Suprapubic skin (tissue), 3 donors: ENCODE measurements around the gene HPS6.

Experiments used
- POLR2A ChIP-seq, 2 donors: fragments of 450-650 bp; IDR thresholded peaks; one replicate each; pipeline ENCODE4 v1.6.1; 2017; ENCODE audit warnings: antibody characterized with exemption in 2 of 2, mild to moderate bottlenecking in 2 of 2, moderate library complexity in 2 of 2
- TF ChIP-seq, protein P1 (sequence below), 2 donors: fragments of 200-600 bp in 1 of 2; fragments of 450-650 bp in 1 of 2; sonication (generic) in 1 of 2; IDR thresholded peaks; one replicate each; pipeline ENCODE4 v1.5.1; 2016 to 2019; ENCODE audit warnings: antibody characterized with exemption in 2 of 2, mild to moderate bottlenecking in 1 of 2, moderate library complexity in 1 of 2

DNA sequence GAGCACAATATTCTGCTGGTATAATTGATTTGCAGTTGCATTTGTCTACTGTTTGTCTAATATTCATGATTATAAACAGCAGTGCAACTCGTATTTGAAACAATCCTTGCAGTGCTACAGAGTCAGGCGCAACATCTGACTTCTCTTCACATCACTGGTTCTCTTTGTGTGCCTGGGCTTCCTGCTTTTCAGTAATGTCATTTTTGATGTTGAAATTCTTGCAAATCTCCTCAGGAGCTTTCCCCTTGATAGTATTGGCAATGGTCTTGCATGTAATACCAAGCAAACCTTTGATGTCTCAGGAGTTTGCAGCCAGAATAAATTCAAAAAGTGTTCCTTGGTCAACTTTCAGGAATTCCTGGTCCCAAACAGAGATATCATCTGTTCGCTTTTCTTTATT is 20.2 kb downstream of the HPS6 start:
- TF ChIP-seq, protein P1, sequence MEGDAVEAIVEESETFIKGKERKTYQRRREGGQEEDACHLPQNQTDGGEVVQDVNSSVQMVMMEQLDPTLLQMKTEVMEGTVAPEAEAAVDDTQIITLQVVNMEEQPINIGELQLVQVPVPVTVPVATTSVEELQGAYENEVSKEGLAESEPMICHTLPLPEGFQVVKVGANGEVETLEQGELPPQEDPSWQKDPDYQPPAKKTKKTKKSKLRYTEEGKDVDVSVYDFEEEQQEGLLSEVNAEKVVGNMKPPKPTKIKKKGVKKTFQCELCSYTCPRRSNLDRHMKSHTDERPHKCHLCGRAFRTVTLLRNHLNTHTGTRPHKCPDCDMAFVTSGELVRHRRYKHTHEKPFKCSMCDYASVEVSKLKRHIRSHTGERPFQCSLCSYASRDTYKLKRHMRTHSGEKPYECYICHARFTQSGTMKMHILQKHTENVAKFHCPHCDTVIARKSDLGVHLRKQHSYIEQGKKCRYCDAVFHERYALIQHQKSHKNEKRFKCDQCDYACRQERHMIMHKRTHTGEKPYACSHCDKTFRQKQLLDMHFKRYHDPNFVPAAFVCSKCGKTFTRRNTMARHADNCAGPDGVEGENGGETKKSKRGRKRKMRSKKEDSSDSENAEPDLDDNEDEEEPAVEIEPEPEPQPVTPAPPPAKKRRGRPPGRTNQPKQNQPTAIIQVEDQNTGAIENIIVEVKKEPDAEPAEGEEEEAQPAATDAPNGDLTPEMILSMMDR (IDR thresholded peaks at IDR 0.05), result no peak
- no peak for TF ChIP-seq POLR2A (IDR thresholded peaks at IDR 0.05)
